OCI-LY7 (cell line): ENCODE data around the gene SEC23IP. TPM values are rescaled to one million over a fixed set of nuclear protein-coding genes. Genes with fewer than 3 reads are reported as not detected.

Experiments
- Bru-seq: library from RNA; stranded (reverse); fragments of 400-500 nt; gene quantifications from one replicate; lab custom pipeline; 2021; lab: Mats Ljungman, UMichigan
- BruChase-seq, 2 experiments: library from RNA; stranded (reverse); fragments of 400-500 nt; gene quantifications; one replicate each; lab custom pipeline; 2021; lab: Mats Ljungman, UMichigan
- BruUV-seq: library from RNA; stranded (reverse); fragments of 400-500 nt; replicated peaks from 2 replicates; lab custom pipeline; 2021; lab: Mats Ljungman, UMichigan
- CTCF ChIA-PET: fragments of 300-600 bp; sonication (Branson Sonifier 250); formaldehyde crosslinking; loops from one replicate; lab custom pipeline; 2022; ENCODE audit warnings: antibody characterized with exemption; ENCODE audit not compliant: unreplicated experiment; lab: Charles Lee
- POLR2A ChIA-PET: fragments of 300-600 bp; sonication (Branson Sonifier 250); formaldehyde crosslinking; loops from one replicate; lab custom pipeline; 2022; ENCODE audit warnings: antibody characterized with exemption; lab: Charles Lee
- DNase-seq: peaks from one replicate; pipeline ENCODE4 v3.0.0-alpha.2; 2015; ENCODE audit warnings: low spot score
- H2AFZ ChIP-seq: fragments of 200-600 bp; sonication (generic), shearing (Covaris generic); 2 replicates; pipeline ENCODE4 v1.6.1; 2014; ENCODE audit warnings: mild to moderate bottlenecking, antibody characterized with exemption, low read length, moderate library complexity
- H3K27ac ChIP-seq: fragments of 200-600 bp; sonication (generic); 2 replicates; pipeline ENCODE4 v1.5.1; 2014; ENCODE audit warnings: mixed run types, low read depth, mild to moderate bottlenecking, moderate library complexity, low read length, inconsistent platforms; ENCODE audit not compliant: poor library complexity, severe bottlenecking
- H3K36me3 ChIP-seq: fragments of 200-600 bp; sonication (generic); 2 replicates; pipeline ENCODE4 v1.6.1; 2014; ENCODE audit warnings: mild to moderate bottlenecking, antibody characterized with exemption, low read length, moderate library complexity, mixed read lengths; ENCODE audit not compliant: insufficient read depth
- H3K4me1 ChIP-seq: fragments of 200-600 bp; sonication (generic); 2 replicates; pipeline ENCODE4 v1.5.1; 2014; ENCODE audit warnings: mild to moderate bottlenecking, low read length; ENCODE audit not compliant: insufficient read depth, poor library complexity, severe bottlenecking
- H3K4me2 ChIP-seq: fragments of 200-600 bp; sonication (generic); 2 replicates; pipeline ENCODE4 v1.6.1; 2014; ENCODE audit warnings: mild to moderate bottlenecking, low read length
- H3K4me3 ChIP-seq: fragments of 200-600 bp; sonication (generic); 2 replicates; pipeline ENCODE4 v1.5.1; 2014; ENCODE audit warnings: mild to moderate bottlenecking, low read depth, low read length; ENCODE audit not compliant: poor library complexity, severe bottlenecking
- H3K79me2 ChIP-seq: fragments of 200-600 bp; sonication (generic); 2 replicates; pipeline ENCODE4 v1.6.1; 2016; ENCODE audit warnings: low read depth, mild to moderate bottlenecking, low read length, moderate library complexity, mixed read lengths; ENCODE audit not compliant: insufficient read depth
- H3K9me2 ChIP-seq: fragments of 200-600 bp; sonication (generic); 2 replicates; pipeline ENCODE4 v1.6.1; 2016; ENCODE audit warnings: mild to moderate bottlenecking, low read length, mixed read lengths; ENCODE audit not compliant: insufficient read depth
- H3K9me3 ChIP-seq: fragments of 200-600 bp; sonication (generic); 2 replicates; pipeline ENCODE4 v1.6.1; 2014; ENCODE audit warnings: mild to moderate bottlenecking, mixed run types, low read length, mixed read lengths
- H4K20me1 ChIP-seq: fragments of 200-600 bp; sonication (generic); 2 replicates; pipeline ENCODE4 v1.6.1; 2014; ENCODE audit warnings: mild to moderate bottlenecking, antibody characterized with exemption, low read length, moderate library complexity, mixed read lengths; ENCODE audit not compliant: insufficient read depth
- EZH2phosphoT487 ChIP-seq: fragments of 200-600 bp; sonication (generic); IDR thresholded peaks from 2 replicates; pipeline ENCODE4 v1.6.1; 2018; ENCODE audit warnings: low read depth, borderline replicate concordance, mild to moderate bottlenecking, mixed run types, antibody characterized with exemption, low read length, moderate library complexity, mixed read lengths
- intact Hi-C: fragments of 100-400 bp; cut with micrococcal nuclease; formaldehyde crosslinking; loops from one replicate; pipeline ENCODE4 v1.10.0; 2022; ENCODE audit not compliant: unreplicated experiment
- long read RNA-seq: library from polyadenylated mRNA; stranded (forward); transcript quantifications from one replicate; pipeline ENCODE4 v2.0.0, GENCODE V29; 2022
- total RNA-seq, 2 experiments: library from RNA; depleted of rRNA in 1 of 2; stranded (reverse); fragments of >200 nt in 1 of 2; shearing (Covaris generic) in 1 of 2; gene quantifications; 2 replicates each; pipeline ENCODE4 v1.2.3, GENCODE V29; 2014 to 2022
- TF ChIP-seq, protein P1 (sequence below): fragments of 200-600 bp; sonication (generic); conservative IDR thresholded peaks from 2 replicates; pipeline ENCODE4 v1.5.1; 2014; ENCODE audit warnings: mild to moderate bottlenecking, antibody characterized with exemption, low read length, moderate library complexity, mixed read lengths

The SEC23IP gene
- total RNA-seq (2014; rRNA removed; shearing (Covaris generic)) (19.9 and 21.4 TPM in 2 replicates), total RNA-seq (2022) (60.3 and 61.3 TPM in 2 replicates), Bru-seq, nascent RNA (percentile 75 among the genes with signal in this experiment), BruChase-seq, experiment 1, labeled RNA remaining after a 6-hour chase (percentile 73 among the genes with signal in this experiment), BruChase-seq, experiment 2, labeled RNA remaining after a 2-hour chase (percentile 79 among the genes with signal in this experiment)
- long read RNA-seq, full-length matches to known transcripts = 85 of 132 reads
- long read RNA-seq, partial matches to known transcripts = 14 of 132 reads
- long read RNA-seq, other reads (novel, unspliced or antisense) = 33 of 132 reads

DNA sequence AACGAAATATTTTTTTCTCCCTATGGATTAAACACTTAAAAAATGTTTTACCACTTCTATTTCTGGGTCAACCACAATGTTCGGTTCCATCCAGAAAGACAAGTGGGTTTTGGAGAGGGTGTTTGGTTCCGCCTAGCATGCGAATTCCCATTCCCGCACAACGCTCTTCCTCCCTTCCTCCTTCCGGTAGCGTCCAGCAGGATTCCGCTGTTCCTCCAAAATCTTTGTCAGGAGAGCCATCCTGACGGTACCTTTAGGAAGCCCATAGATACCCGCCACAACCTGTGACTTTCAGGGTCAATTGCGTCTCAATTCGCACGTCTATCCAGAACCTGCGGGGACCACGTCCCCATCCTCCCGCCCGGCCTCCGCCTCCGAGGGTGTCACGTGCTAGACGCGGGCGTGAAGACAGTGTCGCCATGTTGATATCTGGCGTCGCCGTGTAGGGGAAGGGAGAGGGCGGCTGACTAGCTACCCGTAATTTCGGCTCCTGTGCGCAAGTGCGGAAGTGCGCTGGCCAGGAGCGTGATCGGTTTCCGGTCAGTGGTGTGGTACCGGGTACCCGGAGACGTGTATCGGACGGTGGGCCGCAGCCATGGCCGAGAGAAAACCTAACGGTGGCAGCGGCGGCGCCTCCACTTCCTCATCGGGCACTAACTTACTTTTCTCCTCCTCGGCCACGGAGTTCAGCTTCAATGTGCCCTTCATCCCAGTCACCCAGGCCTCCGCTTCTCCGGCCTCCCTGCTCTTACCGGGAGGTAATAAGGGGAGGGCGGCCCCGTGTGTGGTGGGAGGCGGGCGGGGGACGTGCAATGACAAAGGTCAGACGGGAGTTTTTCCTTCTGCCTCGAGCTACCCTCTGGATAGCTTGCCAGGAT lies at the start of gene SEC23IP:
Gene SEC23IP, plus strand, starts transcription at position 543 of the 878 bp plus-strand sequence. Its CDS starts 53 bp downstream, at position 596.
- H3K4me1 ChIP-seq = peaks cover 18% of the 10 kb centered on the region
- peaks cover 10% of the 10 kb centered on the region; the same call in 1 of the 2 replicates for H3K9me3 ChIP-seq
- POLR2A ChIA-PET = interaction anchor here (0.5 to 4.4 kb wide), 6 partner anchors 9 to 216 kb away, joined by 3 to 39 read pairs (median 4); partner anchors contain the start of gene MCMBP
- H3K9me2 ChIP-seq = no peaks in the 10 kb centered on the region
- H4K20me1 ChIP-seq = peaks cover 6% of the 10 kb centered on the region; the same call in 1 of the 2 replicates
- peaks cover 53% of the 10 kb centered on the region for H3K79me2 ChIP-seq
- peak within 1 kb of the TSS; percentile 97 for H2AFZ ChIP-seq
- intact Hi-C loops = loop anchor here (1.0 kb wide), 1 partner anchor 19 kb away; no protein-coding TSS in a partner anchor
- CTCF ChIA-PET = no interaction called here
- H3K36me3 ChIP-seq = peaks cover 19% of the 10 kb centered on the region
- peak within 1 kb of the TSS; percentile 89 for H3K4me3 ChIP-seq
- H3K27ac ChIP-seq = peak within 1 kb of the TSS; percentile 37
- H3K4me2 ChIP-seq = peak within 1 kb of the TSS; percentile 83
- BruUV-seq = TSS peak; percentile 94
- peak; percentile 94 for DNase-seq
- TF ChIP-seq, protein P1, sequence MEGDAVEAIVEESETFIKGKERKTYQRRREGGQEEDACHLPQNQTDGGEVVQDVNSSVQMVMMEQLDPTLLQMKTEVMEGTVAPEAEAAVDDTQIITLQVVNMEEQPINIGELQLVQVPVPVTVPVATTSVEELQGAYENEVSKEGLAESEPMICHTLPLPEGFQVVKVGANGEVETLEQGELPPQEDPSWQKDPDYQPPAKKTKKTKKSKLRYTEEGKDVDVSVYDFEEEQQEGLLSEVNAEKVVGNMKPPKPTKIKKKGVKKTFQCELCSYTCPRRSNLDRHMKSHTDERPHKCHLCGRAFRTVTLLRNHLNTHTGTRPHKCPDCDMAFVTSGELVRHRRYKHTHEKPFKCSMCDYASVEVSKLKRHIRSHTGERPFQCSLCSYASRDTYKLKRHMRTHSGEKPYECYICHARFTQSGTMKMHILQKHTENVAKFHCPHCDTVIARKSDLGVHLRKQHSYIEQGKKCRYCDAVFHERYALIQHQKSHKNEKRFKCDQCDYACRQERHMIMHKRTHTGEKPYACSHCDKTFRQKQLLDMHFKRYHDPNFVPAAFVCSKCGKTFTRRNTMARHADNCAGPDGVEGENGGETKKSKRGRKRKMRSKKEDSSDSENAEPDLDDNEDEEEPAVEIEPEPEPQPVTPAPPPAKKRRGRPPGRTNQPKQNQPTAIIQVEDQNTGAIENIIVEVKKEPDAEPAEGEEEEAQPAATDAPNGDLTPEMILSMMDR = no peak
- no peak for TF ChIP-seq EZH2phosphoT487

GRCh38 chr10:119845656-119846055 lies 46.9 kb upstream of the SEC23IP start:
- Histone ChIP-seq H3K9me3 (no peaks in the 10 kb centered on the region), H4K20me1 (no peaks in the 10 kb centered on the region), H3K9me2 (no peaks in the 10 kb centered on the region), H3K4me3 (no peak overlapping the region), H3K36me3 (peaks cover 95% of the 10 kb centered on the region), H3K4me2 (no peak overlapping the region), H2AFZ (no peak overlapping the region), H3K4me1 (no peaks in the 10 kb centered on the region), H3K27ac (no peak overlapping the region), H3K79me2 (no peaks in the 10 kb centered on the region)
- TF ChIP-seq EZH2phosphoT487 = no peak
- TF ChIP-seq, protein P1 = no peak
- no TSS peak for BruUV-seq
- ChIA-PET POLR2A (interaction anchor here (1.0 kb wide), 1 partner anchor 22 kb away, joined by 3 read pairs; no protein-coding TSS in a partner anchor), CTCF (no interaction called here)
- intact Hi-C loops = no loop called here
- DNase-seq = no peak
